ENCODE data around the gene MRPS9. TPM values are rescaled to one million over a fixed set of nuclear protein-coding genes. Genes with fewer than 3 reads are reported as not detected.

The MRPS9 gene
- total and polyA plus RNA-seq, 2 experiments from 2014 or later: 64.7 to 78.9 TPM

- TF ChIP-seq REST (IDR thresholded peaks at IDR 0.05; ENCODE audit: unreplicated experiment): no peak
- TF ChIP-seq EZH2 (IDR thresholded peaks at IDR 0.05; ENCODE audit: low read depth, unreplicated experiment): no peak
- no peak for TF ChIP-seq ZNF462 (CRISPR knock-in tag; IDR thresholded peaks at IDR 0.05)
- no peak for TF ChIP-seq ETS1 (IDR thresholded peaks at IDR 0.05)
- no peak for TF ChIP-seq ZNF331 (CRISPR knock-in tag; IDR thresholded peaks at IDR 0.05; ENCODE audit: low read depth)
- peak; percentile 65 to 70 for TF ChIP-seq CTCF (conservative IDR thresholded peaks at IDR 0.05; ENCODE audit: low read depth in 2 of 2)
- Mint-ChIP-seq H3K27me3 (ENCODE audit: insufficient read depth, low read depth, poor library complexity) (peaks cover 11% of the 10 kb centered on the region), H3K4me1 (peaks cover 9% of the 10 kb centered on the region), H3K36me3 (ENCODE audit: low read depth) (no peaks in the 10 kb centered on the region), H3K4me3 (no peak overlapping the region), H3K27ac (no peak overlapping the region; the same call in 1 of the 2 replicates), H3K9me3 (no peaks in the 10 kb centered on the region)
- no peaks in the 10 kb centered on the region for H4K20me1 ChIP-seq (replicated peaks; ENCODE audit: insufficient read depth)
- H3K27ac ChIP-seq (ENCODE audit: low read depth): no peak overlapping the region
- H3K4me3 ChIP-seq: no peak overlapping the region
- H3F3A ChIP-seq (replicated peaks; ENCODE audit: low read depth): no peaks in the 10 kb centered on the region
- no peaks in the 10 kb centered on the region for H3K9me2 ChIP-seq (ENCODE audit: insufficient read depth)
- H3K4me2 ChIP-seq: no peak overlapping the region
- H3K79me2 ChIP-seq (replicated peaks; ENCODE audit: insufficient read depth): no peaks in the 10 kb centered on the region
- H3K4me1 ChIP-seq (ENCODE audit: insufficient read depth): no peaks in the 10 kb centered on the region
- DNase-seq (ENCODE audit: low spot score) (peak; percentile 59), ATAC-seq (no peak; the same call in 2 of the 3 replicates)
- H3K27me3 ChIP-seq (ENCODE audit: insufficient read depth): no peaks in the 10 kb centered on the region
- H3K36me3 ChIP-seq (ENCODE audit: insufficient read depth): no peaks in the 10 kb centered on the region
- H2AFZ ChIP-seq: no peak overlapping the region
Measured at GRCh38 chr2:105114551-105114950, 76.7 kb downstream of the MRPS9 start.

Data from GM23338 (cell line).